Coronary artery (tissue), 2 donors: ENCODE results near the gene NR4A2.

Experiments used
- DNase-seq: peaks from one replicate; pipeline ENCODE4 v3.0.0-alpha.2; 2017; ENCODE audit warnings: low spot score
- H3K27ac ChIP-seq, 2 donors: fragments of 200-600 bp; sonication (generic); one replicate each; pipeline ENCODE4 v1.5.1; 2016 to 2019
- H3K4me3 ChIP-seq: fragments of 200-600 bp; sonication (generic); 2 replicates; pipeline ENCODE4 v1.5.1; 2016; ENCODE audit warnings: mild to moderate bottlenecking, moderate library complexity
- TF ChIP-seq, protein P1 (sequence below): fragments of 200-600 bp; sonication (generic); IDR thresholded peaks from one replicate; pipeline ENCODE4 v1.5.1; 2019; ENCODE audit warnings: antibody characterized with exemption

The NR4A2 gene

DNA sequence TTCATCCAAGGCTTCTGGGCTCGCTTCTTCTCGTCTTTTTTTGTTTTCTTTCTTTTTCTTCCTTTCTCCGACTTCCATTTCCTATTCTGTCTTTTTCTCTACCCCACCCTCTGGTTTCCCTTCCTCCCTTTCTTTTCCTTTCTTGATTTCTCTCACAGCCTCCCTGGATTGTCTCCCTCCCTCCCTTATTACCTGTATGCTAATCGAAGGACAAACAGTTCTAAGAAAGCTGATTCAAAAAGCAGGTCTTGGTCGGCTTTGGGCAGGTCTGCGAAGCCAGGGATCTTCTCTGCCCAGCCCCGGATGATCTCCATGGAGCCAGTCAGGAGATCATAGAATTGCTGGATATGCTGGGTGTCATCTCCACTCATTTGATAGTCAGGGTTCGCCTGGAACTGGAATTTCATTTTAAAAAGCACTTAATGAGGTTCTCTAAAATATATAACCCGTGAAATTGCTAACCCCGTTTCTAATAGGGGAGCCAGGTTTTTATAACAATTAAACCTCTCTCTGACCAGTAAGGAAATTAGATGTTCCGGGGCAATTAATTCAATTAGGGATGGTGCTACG is 5.9 kb downstream of the NR4A2 start:
- TF ChIP-seq, protein P1, sequence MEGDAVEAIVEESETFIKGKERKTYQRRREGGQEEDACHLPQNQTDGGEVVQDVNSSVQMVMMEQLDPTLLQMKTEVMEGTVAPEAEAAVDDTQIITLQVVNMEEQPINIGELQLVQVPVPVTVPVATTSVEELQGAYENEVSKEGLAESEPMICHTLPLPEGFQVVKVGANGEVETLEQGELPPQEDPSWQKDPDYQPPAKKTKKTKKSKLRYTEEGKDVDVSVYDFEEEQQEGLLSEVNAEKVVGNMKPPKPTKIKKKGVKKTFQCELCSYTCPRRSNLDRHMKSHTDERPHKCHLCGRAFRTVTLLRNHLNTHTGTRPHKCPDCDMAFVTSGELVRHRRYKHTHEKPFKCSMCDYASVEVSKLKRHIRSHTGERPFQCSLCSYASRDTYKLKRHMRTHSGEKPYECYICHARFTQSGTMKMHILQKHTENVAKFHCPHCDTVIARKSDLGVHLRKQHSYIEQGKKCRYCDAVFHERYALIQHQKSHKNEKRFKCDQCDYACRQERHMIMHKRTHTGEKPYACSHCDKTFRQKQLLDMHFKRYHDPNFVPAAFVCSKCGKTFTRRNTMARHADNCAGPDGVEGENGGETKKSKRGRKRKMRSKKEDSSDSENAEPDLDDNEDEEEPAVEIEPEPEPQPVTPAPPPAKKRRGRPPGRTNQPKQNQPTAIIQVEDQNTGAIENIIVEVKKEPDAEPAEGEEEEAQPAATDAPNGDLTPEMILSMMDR: no peak
- H3K4me3 ChIP-seq: no peak overlapping the region
- no peak overlapping the region for H3K27ac ChIP-seq
- DNase-seq: no peak

DNA sequence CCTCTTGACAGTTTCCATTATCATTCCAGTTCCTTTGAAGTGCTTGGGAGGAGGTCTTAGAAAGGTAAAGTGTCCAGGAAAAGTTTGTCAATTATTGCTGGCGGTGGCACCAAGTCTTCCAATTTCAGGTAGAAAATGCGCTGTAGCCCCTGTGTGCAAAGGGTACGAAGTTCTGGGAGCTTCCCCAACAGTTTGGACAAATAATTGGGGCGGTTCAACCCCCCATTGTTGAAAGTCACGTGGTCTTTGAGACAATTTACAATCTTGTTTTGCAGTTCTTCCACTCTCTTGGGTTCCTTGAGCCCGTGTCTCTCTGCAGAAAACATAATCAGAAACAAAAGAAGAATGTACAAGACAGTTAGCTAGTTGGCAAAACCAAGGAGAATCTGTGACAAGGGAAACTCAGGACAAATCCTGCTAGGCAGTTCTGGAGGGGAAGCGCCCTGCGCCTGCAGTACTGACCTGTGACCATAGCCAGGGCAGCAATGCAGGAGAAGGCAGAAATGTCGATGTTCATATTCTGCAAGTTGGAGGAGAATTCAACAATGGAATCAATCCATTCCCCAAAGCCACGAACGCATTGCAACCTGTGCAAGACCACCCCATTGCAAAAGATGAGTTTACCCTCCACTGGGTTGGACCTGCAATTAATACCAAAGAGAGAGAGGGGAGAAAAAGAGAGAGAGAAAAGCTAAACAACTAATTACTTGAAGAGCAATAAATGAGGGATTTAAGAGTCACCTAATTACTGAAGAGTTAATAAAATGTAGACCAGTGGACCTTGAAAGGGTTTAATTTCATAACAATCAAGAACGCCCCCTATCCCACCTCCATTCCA is 6.6 kb downstream of the NR4A2 start:
- TF ChIP-seq, protein P1: no peak
- H3K27ac ChIP-seq: no peak overlapping the region
- no peak for DNase-seq

DNA sequence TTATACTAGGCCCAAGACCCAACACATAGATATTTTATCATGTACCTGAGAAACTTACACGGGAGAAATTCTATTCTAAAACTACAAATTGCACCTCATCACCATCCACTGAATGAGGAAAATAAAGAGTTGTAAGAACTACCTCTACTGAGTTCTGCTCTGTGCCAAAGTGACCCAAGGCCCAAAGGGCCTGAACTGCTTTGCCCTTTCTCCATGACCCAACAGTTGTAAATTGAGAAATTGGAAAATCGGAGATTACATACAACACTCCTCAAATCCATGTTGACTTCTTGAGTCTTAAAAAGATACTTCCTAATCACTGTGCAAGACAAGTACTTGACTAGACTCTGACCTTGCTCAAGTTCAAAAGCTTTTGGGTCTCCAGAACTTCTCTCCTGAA is 8.8 kb downstream of the NR4A2 start:
- H3K27ac ChIP-seq: no peak overlapping the region
- no peak overlapping the region for H3K4me3 ChIP-seq
- no peak for DNase-seq
- TF ChIP-seq, protein P1: no peak

More for the DNA sequence above, 6.6 kb downstream of the NR4A2 start:
- no peak overlapping the region for H3K4me3 ChIP-seq

DNA sequence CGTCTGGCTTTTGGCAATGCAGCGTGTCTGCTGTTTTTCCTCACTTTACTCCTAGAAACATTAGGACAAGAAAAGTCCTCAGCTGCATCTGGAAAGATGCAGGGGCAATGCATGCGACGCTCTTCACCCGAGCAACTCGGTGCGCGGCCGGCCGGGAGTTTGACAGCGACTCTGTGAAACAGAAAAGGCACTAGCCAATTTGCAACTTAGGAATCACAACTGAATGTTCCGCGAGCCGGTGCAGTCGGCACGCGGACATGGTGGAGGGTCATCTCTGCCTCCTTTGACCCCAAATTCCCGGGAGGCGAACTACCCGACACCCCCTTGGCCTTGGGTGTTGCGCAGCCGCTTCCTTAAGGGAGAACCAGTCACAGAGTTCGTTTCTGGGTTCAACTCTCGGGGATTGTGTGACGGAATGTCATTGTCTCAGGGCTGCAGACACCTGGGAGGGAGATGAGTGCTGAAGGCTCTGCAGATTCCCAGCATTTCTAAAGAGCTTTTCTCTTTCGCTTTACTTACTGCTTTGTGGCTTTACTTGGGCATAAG is 9.8 kb downstream of the NR4A2 start:
- no peak for DNase-seq

DNA sequence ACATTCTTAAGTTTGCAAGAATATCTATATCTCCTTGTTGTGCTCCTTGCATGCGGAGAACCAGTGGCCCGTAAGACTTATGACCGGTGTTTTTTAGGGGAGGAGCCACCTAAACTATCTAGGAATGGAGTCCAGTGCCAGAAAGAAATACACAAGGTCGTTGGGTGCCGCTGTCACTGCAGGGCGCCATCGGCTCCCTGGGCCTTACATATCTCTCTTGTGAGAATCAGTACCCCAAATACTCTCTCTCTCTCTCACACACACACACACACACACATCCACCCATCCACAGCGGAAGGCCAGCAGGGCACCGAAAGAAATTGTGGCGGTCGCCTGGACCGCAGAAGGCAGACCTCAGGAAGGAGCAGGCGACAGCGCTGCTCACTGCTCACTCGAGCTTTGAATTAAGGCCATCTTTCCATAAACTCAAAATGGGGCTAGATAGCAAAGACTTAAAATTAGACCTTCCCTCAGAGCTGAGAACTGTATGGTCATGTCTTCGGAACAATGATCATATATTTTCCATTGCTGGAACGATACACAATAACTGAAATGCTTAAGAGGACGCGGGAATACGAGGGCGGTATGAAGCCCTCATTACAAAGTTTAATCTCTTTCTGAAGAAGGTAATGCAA is 10.4 kb downstream of the NR4A2 start:
- Histone ChIP-seq H3K27ac (no peak overlapping the region), H3K4me3 (peak overlapping the region; percentile 73)
- no peak for DNase-seq
- TF ChIP-seq, protein P1: no peak

More for the DNA sequence above, 9.8 kb downstream of the NR4A2 start:
- Histone ChIP-seq H3K4me3 (peak overlapping the region; percentile 73), H3K27ac (no peak overlapping the region)
- TF ChIP-seq, protein P1: no peak

DNA sequence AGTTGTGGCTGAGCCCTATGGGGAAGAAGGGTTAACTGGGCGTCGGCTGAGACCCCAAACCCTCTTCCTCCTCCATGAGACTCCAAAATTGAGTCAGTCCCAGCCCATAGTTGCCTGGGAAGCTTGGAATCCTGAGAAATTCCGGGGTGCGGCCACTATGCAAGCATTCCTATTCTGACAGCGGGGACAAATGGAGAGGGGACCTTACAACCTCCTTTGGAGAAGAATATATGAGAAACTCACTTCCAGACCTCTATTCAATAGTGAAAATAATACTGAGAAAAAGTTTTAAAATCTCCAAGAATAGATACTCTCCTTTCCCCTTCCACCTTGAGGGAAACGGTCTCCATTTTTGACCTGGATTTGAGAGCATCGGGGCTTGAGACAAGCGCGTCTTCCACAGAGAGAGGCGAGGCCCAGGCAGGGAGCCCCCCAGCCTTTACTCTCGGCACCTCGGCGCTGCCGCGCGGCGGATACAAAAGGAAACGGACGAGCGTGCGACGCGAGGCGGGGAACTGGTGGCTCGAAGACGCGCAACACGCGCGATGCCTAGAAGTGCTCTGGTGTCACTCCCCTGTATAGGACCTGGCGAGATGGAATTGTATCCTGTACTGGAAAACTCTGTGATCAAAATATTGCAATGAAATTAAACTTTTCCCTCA is 11.1 kb downstream of the NR4A2 start:
- TF ChIP-seq, protein P1: no peak
- DNase-seq: no peak
- peak overlapping the region; percentile 73 for H3K4me3 ChIP-seq
- peak overlapping the region in 1 of 2 donors; percentile 86 for H3K27ac ChIP-seq
